Mucosa of stomach (tissue), 1 donor: ENCODE data around the gene TMEM38B.
"Not testable (repeated sequence)": the region's sequence is repeated elsewhere in the genome, so short reads cannot be mapped to it uniquely, and the experiment has no call there.

Source experiments
- H3K27me3 ChIP-seq: one replicate; pipeline ENCODE4 v1.7.0; 2013; ENCODE audit warnings: mild to moderate bottlenecking, low read length; ENCODE audit not compliant: control insufficient read depth, insufficient read depth
- H3K36me3 ChIP-seq: one replicate; pipeline ENCODE4 v1.7.0; 2013; ENCODE audit warnings: low read length; ENCODE audit not compliant: control insufficient read depth, insufficient read depth
- H3K4me1 ChIP-seq: one replicate; pipeline ENCODE4 v1.7.0; 2013; ENCODE audit warnings: mild to moderate bottlenecking, low read length; ENCODE audit not compliant: control insufficient read depth, insufficient read depth
- H3K4me3 ChIP-seq: one replicate; pipeline ENCODE4 v1.7.0; 2013; ENCODE audit warnings: low read length
- H3K9ac ChIP-seq: one replicate; pipeline ENCODE4 v1.7.0; 2013; ENCODE audit warnings: mild to moderate bottlenecking, low read length, moderate library complexity
- H3K9me3 ChIP-seq: one replicate; pipeline ENCODE4 v1.7.0; 2013; ENCODE audit warnings: mild to moderate bottlenecking, low read length, moderate library complexity; ENCODE audit not compliant: control insufficient read depth
- donor health status: Pancreatic carcinoma.

Gene TMEM38B

GRCh38 chr9:105711867-105712266 lies 17.5 kb downstream of the TMEM38B start:
- H3K36me3 ChIP-seq: no peaks in the 10 kb centered on the region
- H3K27me3 ChIP-seq: no peaks in the 10 kb centered on the region
- H3K9ac ChIP-seq: no peak overlapping the region
- no peaks in the 10 kb centered on the region for H3K9me3 ChIP-seq
- no peak overlapping the region for H3K4me3 ChIP-seq
- no peaks in the 10 kb centered on the region for H3K4me1 ChIP-seq

GRCh38 chr9:105712297-105712696 lies 18.0 kb downstream of the TMEM38B start:
- no peaks in the 10 kb centered on the region for H3K9me3 ChIP-seq
- no peaks in the 10 kb centered on the region for H3K4me1 ChIP-seq
- H3K4me3 ChIP-seq: no peak overlapping the region
- no peak overlapping the region for H3K9ac ChIP-seq
- H3K36me3 ChIP-seq: no peaks in the 10 kb centered on the region
- no peaks in the 10 kb centered on the region for H3K27me3 ChIP-seq

GRCh38 chr9:105712773-105713172 lies 18.4 kb downstream of the TMEM38B start:
- no peaks in the 10 kb centered on the region for H3K36me3 ChIP-seq
- no peaks in the 10 kb centered on the region for H3K4me1 ChIP-seq
- H3K9me3 ChIP-seq: no peaks in the 10 kb centered on the region
- H3K9ac ChIP-seq: no peak overlapping the region
- H3K27me3 ChIP-seq: no peaks in the 10 kb centered on the region
- no peak overlapping the region for H3K4me3 ChIP-seq

GRCh38 chr9:105713260-105714019 lies 19.1 kb downstream of the TMEM38B start:
- Histone ChIP-seq H3K4me3 (no peak overlapping the region), H3K9ac (no peak overlapping the region), H3K27me3 (no peaks in the 10 kb centered on the region), H3K9me3 (no peaks in the 10 kb centered on the region), H3K36me3 (no peaks in the 10 kb centered on the region), H3K4me1 (no peaks in the 10 kb centered on the region)

DNA sequence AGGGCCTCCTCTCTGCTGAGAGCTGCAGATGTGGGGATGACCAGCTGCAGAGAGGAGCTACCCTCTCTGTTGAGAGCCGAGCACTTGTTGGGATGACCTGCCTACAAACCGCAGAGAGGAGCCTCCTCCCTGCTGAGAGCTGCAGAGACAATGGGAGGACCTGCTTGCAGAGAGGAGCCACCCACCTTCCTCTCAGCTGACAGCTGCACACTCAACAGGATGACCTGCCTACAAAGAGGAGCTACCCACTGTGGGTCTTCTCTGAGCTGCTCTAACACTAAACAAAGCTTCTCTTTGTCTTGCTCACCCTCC lies 19.6 kb downstream of the TMEM38B start:
- H3K4me3 ChIP-seq: no peak overlapping the region
- no peak overlapping the region for H3K9ac ChIP-seq
- H3K27me3 ChIP-seq: no peaks in the 10 kb centered on the region
- H3K9me3 ChIP-seq: no peaks in the 10 kb centered on the region
- H3K4me1 ChIP-seq: no peaks in the 10 kb centered on the region
- H3K36me3 ChIP-seq: no peaks in the 10 kb centered on the region

- H3K27me3 ChIP-seq: no peaks in the 10 kb centered on the region
- H3K4me1 ChIP-seq: no peaks in the 10 kb centered on the region
- H3K9me3 ChIP-seq: no peaks in the 10 kb centered on the region
- no peak overlapping the region for H3K4me3 ChIP-seq
- no peaks in the 10 kb centered on the region for H3K36me3 ChIP-seq
- H3K9ac ChIP-seq: no peak overlapping the region
Measured at GRCh38 chr9:105716146-105716545, 21.8 kb downstream of the TMEM38B start.

DNA sequence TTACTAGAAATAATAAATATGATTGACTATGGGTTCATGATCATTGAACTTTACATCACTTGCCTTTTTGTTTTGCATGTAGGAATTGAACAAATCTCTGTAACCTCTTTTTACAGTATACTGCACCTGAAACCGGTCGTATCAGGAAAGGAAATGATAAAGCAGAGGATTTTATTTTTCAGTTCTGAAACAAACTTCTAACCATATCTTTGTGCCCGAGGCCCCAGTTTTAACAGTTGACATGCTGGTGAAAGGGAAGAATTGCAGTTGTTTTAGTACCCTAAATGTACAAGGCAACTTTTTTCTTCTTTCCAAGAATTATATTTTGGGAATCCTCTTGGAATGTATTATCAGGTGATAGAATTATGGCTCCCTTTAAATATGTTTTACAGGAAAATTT lies 27.8 kb downstream of the TMEM38B start:
- Histone ChIP-seq H3K4me1 (no peaks in the 10 kb centered on the region), H3K27me3 (no peaks in the 10 kb centered on the region), H3K36me3 (no peaks in the 10 kb centered on the region), H3K9me3 (no peaks in the 10 kb centered on the region), H3K9ac (no peak overlapping the region), H3K4me3 (no peak overlapping the region)

- Histone ChIP-seq H3K27me3 (no peaks in the 10 kb centered on the region), H3K4me1 (no peaks in the 10 kb centered on the region), H3K4me3 (no peak overlapping the region), H3K9me3 (no peaks in the 10 kb centered on the region), H3K36me3 (no peaks in the 10 kb centered on the region), H3K9ac (no peak overlapping the region)
Measured at GRCh38 chr9:105725370-105725769, 31.0 kb downstream of the TMEM38B start.

DNA sequence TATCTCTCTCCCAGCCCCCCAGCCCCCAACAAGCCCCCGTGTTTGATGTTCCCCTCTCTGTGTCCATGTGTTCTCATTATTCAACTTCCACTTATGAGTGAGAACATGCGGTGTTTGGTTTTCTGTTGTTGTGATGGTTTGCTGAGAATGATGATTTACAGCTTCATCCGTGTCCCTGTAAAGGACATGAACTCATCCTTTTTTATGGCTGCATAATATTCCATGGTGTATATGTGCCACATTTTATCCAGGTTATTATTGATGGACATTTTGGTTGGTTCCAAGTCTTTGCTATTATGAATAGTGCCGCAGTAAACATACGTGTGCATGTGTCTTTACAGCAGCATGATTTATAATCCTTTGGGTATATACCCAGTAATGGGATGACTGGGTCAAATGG lies 33.9 kb downstream of the TMEM38B start:
- H3K9me3 ChIP-seq, H3K4me1 ChIP-seq, H3K36me3 ChIP-seq, H3K27me3 ChIP-seq, H3K9ac ChIP-seq, H3K4me3 ChIP-seq: not testable (repeated sequence)

DNA sequence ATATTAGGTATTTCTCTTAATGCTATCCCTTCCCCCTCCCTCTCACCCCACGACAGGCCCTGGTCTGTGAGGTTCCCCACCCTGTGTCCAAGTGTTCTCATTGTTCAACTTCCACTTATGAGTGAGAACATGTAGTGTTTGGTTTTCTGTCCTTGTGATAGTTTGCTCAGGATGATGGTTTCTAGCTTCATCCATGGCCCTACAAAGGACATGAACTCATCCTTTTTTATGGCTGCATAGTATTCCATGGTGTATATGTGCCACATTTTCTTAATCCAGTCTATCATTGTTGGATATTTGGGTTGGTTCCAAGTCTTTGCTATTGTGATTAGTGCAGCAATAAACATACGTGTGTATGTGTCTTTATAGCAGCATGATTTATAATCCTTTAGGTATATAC lies 37.1 kb downstream of the TMEM38B start:
- H3K9ac ChIP-seq, H3K4me1 ChIP-seq, H3K27me3 ChIP-seq, H3K9me3 ChIP-seq, H3K4me3 ChIP-seq, H3K36me3 ChIP-seq: not testable (repeated sequence)

DNA sequence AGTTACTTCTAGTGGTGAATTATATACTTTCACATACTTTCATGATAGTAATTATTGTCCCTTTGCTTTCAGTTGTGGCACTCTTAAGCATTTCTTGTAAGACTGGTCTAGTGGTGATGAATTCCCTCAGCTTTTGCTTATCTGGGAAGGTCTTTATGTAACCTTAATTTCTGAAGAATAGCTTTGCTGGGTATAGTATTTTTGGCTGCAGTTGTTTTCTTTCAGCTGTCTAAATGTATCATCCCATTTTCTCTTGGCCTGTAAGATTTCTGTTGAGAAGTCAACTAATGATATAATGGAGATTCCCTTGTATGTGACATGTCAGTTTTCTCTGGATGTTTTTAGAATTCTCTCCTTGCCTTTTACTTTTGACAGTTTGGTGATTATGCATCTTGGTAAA lies 41.0 kb downstream of the TMEM38B start:
- no peaks in the 10 kb centered on the region for H3K36me3 ChIP-seq
- no peak overlapping the region for H3K4me3 ChIP-seq
- H3K9me3 ChIP-seq: no peaks in the 10 kb centered on the region

DNA sequence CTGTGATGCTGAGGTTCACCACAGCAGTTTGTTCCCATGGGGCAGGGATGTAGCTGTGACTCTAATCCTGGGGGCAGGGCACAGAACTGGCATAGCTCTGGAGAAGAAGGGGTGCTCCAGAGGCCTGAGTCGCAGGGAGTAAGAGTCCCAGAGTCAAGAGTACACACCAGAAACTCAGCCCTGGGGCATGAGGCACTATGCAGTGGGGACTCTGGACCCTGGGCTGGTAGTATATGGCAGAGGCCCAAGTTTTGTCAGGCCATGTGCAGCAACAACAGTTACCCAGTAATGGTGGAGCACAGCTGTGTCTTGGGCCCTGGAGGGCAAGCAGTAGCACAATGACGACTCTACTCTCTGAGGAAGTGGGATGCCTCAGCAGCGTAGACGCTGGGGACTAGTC lies 42.9 kb downstream of the TMEM38B start:
- Histone ChIP-seq H3K9ac (no peak overlapping the region), H3K36me3 (no peaks in the 10 kb centered on the region), H3K4me1 (no peaks in the 10 kb centered on the region), H3K27me3 (no peaks in the 10 kb centered on the region), H3K4me3 (no peak overlapping the region), H3K9me3 (no peaks in the 10 kb centered on the region)

More for the DNA sequence above, 41.0 kb downstream of the TMEM38B start:
- Histone ChIP-seq H3K4me1 (no peaks in the 10 kb centered on the region), H3K27me3 (no peaks in the 10 kb centered on the region), H3K9ac (no peak overlapping the region)

- Histone ChIP-seq H3K4me3 (no peak overlapping the region), H3K4me1 (no peaks in the 10 kb centered on the region), H3K9ac (no peak overlapping the region), H3K36me3 (no peaks in the 10 kb centered on the region), H3K9me3 (no peaks in the 10 kb centered on the region), H3K27me3 (no peaks in the 10 kb centered on the region)
Measured at GRCh38 chr9:105742088-105742487, 47.7 kb downstream of the TMEM38B start.
